KOPT-K1 (cell line): ENCODE results near the gene PWP2.

ENCODE experiments used
- H3K27ac ChIP-seq: fragments of 200-600 bp; sonication (generic); 2 replicates; pipeline ENCODE4 v1.5.1; 2016; ENCODE audit warnings: antibody characterized with exemption, mild to moderate bottlenecking, low read depth, low read length; ENCODE audit not compliant: poor library complexity, severe bottlenecking
- H3K36me3 ChIP-seq: fragments of 200-600 bp; sonication (generic); 2 replicates; pipeline ENCODE4 v1.5.1; 2017; ENCODE audit warnings: antibody characterized with exemption, mild to moderate bottlenecking, low read length, moderate library complexity; ENCODE audit not compliant: insufficient read depth
- H3K9me3 ChIP-seq: fragments of 200-600 bp; sonication (generic); 2 replicates; pipeline ENCODE4 v1.5.1; 2017; ENCODE audit warnings: antibody characterized with exemption, low read length, mild to moderate bottlenecking; ENCODE audit not compliant: insufficient read depth, poor library complexity, severe bottlenecking

Gene PWP2

GRCh38 chr21:44074315-44074958 lies 32.8 kb upstream of the PWP2 start:
- Histone ChIP-seq H3K36me3 (peaks cover 91% of the 10 kb centered on the region), H3K9me3 (no peaks in the 10 kb centered on the region), H3K27ac (no peak overlapping the region)

GRCh38 chr21:44076316-44076715 lies 30.9 kb upstream of the PWP2 start:
- H3K9me3 ChIP-seq = no peaks in the 10 kb centered on the region
- H3K36me3 ChIP-seq = peaks cover 89% of the 10 kb centered on the region
- H3K27ac ChIP-seq = no peak overlapping the region

- Histone ChIP-seq H3K9me3 (no peaks in the 10 kb centered on the region), H3K27ac (no peak overlapping the region), H3K36me3 (peaks cover 89% of the 10 kb centered on the region)
Measured at GRCh38 chr21:44078411-44078981, 28.7 kb upstream of the PWP2 start.

GRCh38 chr21:44079446-44079845 lies 27.8 kb upstream of the PWP2 start:
- H3K36me3 ChIP-seq = peaks cover 82% of the 10 kb centered on the region
- no peak overlapping the region for H3K27ac ChIP-seq
- H3K9me3 ChIP-seq = no peaks in the 10 kb centered on the region

GRCh38 chr21:44079846-44080245 lies 27.4 kb upstream of the PWP2 start:
- peaks cover 82% of the 10 kb centered on the region for H3K36me3 ChIP-seq
- H3K9me3 ChIP-seq = no peaks in the 10 kb centered on the region
- no peak overlapping the region for H3K27ac ChIP-seq

GRCh38 chr21:44082648-44083440 lies 24.4 kb upstream of the PWP2 start:
- peaks cover 88% of the 10 kb centered on the region for H3K36me3 ChIP-seq
- peak overlapping the region; percentile 75 for H3K27ac ChIP-seq
- no peaks in the 10 kb centered on the region for H3K9me3 ChIP-seq

- Histone ChIP-seq H3K36me3 (peaks cover 88% of the 10 kb centered on the region), H3K9me3 (no peaks in the 10 kb centered on the region), H3K27ac (peak overlapping the region; percentile 75)
Measured at GRCh38 chr21:44083631-44084291, 23.4 kb upstream of the PWP2 start.

- Histone ChIP-seq H3K27ac (peak overlapping the region; percentile 75), H3K9me3 (no peaks in the 10 kb centered on the region), H3K36me3 (peaks cover 88% of the 10 kb centered on the region)
Measured at GRCh38 chr21:44084496-44085241, 22.5 kb upstream of the PWP2 start.

GRCh38 chr21:44085491-44086321 lies 21.5 kb upstream of the PWP2 start:
- Histone ChIP-seq H3K9me3 (no peaks in the 10 kb centered on the region), H3K36me3 (peaks cover 89% of the 10 kb centered on the region), H3K27ac (peak overlapping the region; percentile 75)

GRCh38 chr21:44086636-44087425 lies 20.4 kb upstream of the PWP2 start:
- Histone ChIP-seq H3K27ac (no peak overlapping the region), H3K9me3 (no peaks in the 10 kb centered on the region), H3K36me3 (peaks cover 80% of the 10 kb centered on the region)

- Histone ChIP-seq H3K36me3 (peaks cover 79% of the 10 kb centered on the region), H3K27ac (no peak overlapping the region), H3K9me3 (no peaks in the 10 kb centered on the region)
Measured at GRCh38 chr21:44087426-44088400, 19.5 kb upstream of the PWP2 start.

- Histone ChIP-seq H3K36me3 (peaks cover 79% of the 10 kb centered on the region), H3K9me3 (no peaks in the 10 kb centered on the region), H3K27ac (no peak overlapping the region)
Measured at GRCh38 chr21:44088401-44088780, 18.8 kb upstream of the PWP2 start.
